ENCODE measurements around the gene SKAP2.

The SKAP2 gene

GRCh38 chr7:26649388-26649787, 215.0 kb downstream of the SKAP2 start:
- TF ChIP-seq CTCF (IDR thresholded peaks at IDR 0.05; ENCODE audit: low read depth, low read length), result no peak
- no peak for DNase-seq (ENCODE audit: low read depth, low spot score)
- in situ Hi-C loops (cut with HindIII; ENCODE audit: low sequenced_read_pairs), result no loop called here
- no peak overlapping the region for H3K4me3 ChIP-seq (ENCODE audit: low read depth, low read length)

GRCh38 chr7:26648554-26648953, 215.8 kb downstream of the SKAP2 start:
- peak; percentile 72 for DNase-seq (ENCODE audit: low read depth, low spot score)
- no peak for TF ChIP-seq CTCF (IDR thresholded peaks at IDR 0.05; ENCODE audit: low read depth, low read length)
- in situ Hi-C loops (cut with HindIII; ENCODE audit: low sequenced_read_pairs), result no loop called here

DNA sequence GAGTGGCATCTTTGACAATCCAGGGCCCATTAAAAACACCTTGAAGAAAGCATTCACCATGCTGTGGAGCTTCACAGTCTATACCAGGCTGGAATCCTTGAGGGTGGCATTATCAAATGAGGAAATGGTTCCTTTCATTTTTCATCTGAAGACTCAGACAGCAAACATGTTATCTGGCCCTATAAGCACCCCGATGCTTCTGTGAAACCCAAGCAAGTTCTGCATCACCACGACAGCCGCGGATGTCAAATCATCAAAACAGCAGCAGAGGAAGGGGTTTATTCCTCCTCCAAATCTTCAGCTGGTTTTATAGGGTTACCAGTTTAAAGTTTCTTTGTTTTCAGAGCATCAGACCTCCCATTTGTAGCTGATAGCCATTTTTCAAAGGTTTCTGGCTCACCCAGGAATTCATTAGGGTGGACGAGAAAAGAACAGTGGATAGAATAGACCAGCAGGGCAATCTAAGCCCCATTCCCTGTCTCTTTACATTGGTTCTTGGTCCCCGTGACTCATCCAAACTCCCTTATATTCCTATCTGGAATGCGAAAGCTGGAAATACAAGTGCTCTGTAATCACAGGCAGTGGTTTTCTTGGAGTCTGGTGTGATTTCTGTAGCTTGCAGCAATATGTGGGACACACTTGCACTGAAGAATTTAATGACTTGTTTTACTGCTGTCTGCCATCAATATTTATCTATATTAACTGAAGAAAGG, 217.9 kb downstream of the SKAP2 start:
- no peak overlapping the region for H3K4me3 ChIP-seq (ENCODE audit: low read depth, low read length)
- TF ChIP-seq CTCF (IDR thresholded peaks at IDR 0.05; ENCODE audit: low read depth, low read length), result no peak
- no peak for DNase-seq (ENCODE audit: low read depth, low spot score)
- in situ Hi-C loops (cut with HindIII; ENCODE audit: low sequenced_read_pairs), result no loop called here

More at GRCh38 chr7:26648554-26648953, 215.8 kb downstream of the SKAP2 start:
- H3K4me3 ChIP-seq (ENCODE audit: low read depth, low read length), result no peak overlapping the region

DNA sequence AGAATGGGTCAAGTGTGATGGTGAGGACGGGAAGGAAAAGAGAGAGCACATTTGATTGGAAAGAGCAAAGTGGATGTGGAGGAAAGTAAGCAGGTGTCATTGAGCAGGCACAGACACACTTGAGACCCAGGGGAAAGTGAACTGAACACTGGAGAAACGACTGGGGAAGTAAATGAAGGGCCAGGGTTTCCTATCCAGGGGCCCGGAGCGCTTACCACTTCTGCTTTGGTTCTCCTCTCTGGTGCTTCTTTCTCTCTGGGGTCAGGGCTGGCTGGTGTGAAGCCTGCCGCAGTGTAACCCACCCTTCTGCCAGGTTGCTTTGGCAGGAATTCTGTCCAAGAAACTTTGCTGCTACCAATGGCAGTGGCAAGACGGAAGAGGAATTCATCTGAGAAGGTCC, 219.3 kb downstream of the SKAP2 start:
- TF ChIP-seq CTCF (IDR thresholded peaks at IDR 0.05; ENCODE audit: low read depth, low read length), result no peak
- in situ Hi-C loops (cut with HindIII; ENCODE audit: low sequenced_read_pairs), result no loop called here
- H3K4me3 ChIP-seq (ENCODE audit: low read depth, low read length), result no peak overlapping the region
- no peak for DNase-seq (ENCODE audit: low read depth, low spot score)

GRCh38 chr7:26642416-26642815, 222.0 kb downstream of the SKAP2 start:
- in situ Hi-C loops (cut with HindIII; ENCODE audit: low sequenced_read_pairs), result no loop called here
- no peak for TF ChIP-seq CTCF (IDR thresholded peaks at IDR 0.05; ENCODE audit: low read depth, low read length)
- no peak overlapping the region for H3K4me3 ChIP-seq (ENCODE audit: low read depth, low read length)
- no peak for DNase-seq (ENCODE audit: low read depth, low spot score)

DNA sequence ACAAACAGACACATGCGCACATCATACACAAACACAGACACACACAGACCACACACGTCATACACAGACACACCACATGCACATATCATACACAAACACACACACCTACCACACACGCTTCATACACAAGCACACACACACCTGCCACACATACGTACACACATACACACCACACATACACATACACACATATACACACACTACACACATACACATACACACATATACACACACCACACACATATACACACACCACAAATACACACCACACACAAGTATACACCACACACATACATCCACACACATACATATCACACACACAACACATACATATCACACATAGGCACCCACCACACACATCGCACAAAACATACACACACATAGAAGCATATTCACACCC, 224.7 kb downstream of the SKAP2 start:
- no peak overlapping the region for H3K4me3 ChIP-seq (ENCODE audit: low read depth, low read length)
- TF ChIP-seq CTCF (IDR thresholded peaks at IDR 0.05; ENCODE audit: low read depth, low read length), result no peak
- in situ Hi-C loops (cut with HindIII; ENCODE audit: low sequenced_read_pairs), result no loop called here
- DNase-seq (ENCODE audit: low read depth, low spot score), result no peak
